MCF 10A (cell line): Measurements from ENCODE around the gene SCAMP1. TPM values are rescaled to one million over a fixed set of nuclear protein-coding genes. Genes with fewer than 3 reads are reported as not detected.
A peak's percentile ranks its signal among the peaks of the same experiment; 100 is the strongest.

ENCODE experiments used
- BruUV-seq: library from RNA; stranded (reverse); fragments of 400-500 nt; replicated peaks from 2 replicates; lab custom pipeline; 2021; lab: Mats Ljungman, UMichigan
- CTCF ChIA-PET: fragments of 300-600 bp; sonication (Branson Sonifier 250); formaldehyde crosslinking; extraction: SDS; loops from one replicate; lab custom pipeline; 2021; ENCODE audit warnings: antibody characterized with exemption, inconsistent platforms; lab: Yijun Ruan, JAX
- POLR2A ChIA-PET: fragments of 300-600, 350-650 bp; sonication (Branson Sonifier 250); formaldehyde crosslinking; extraction: SDS; loops from one replicate; lab custom pipeline; 2020; ENCODE audit warnings: antibody characterized with exemption, inconsistent platforms; lab: Yijun Ruan, JAX
- DNase-seq: peaks from one replicate; pipeline ENCODE4 v3.0.0-alpha.2; 2018; ENCODE audit not compliant: unreplicated experiment
- H3K27ac Mint-ChIP-seq: one replicate; pipeline ENCODE4 v1.8.0; 2022; ENCODE audit warnings: mild to moderate bottlenecking, low read depth, mixed read lengths; ENCODE audit not compliant: unreplicated experiment
- H3K27me3 Mint-ChIP-seq: one replicate; pipeline ENCODE4 v1.8.0; 2022; ENCODE audit warnings: mixed read lengths; ENCODE audit not compliant: insufficient read depth, unreplicated experiment
- H3K36me3 Mint-ChIP-seq: one replicate; pipeline ENCODE4 v1.8.0; 2022; ENCODE audit warnings: mild to moderate bottlenecking, moderate library complexity, mixed read lengths; ENCODE audit not compliant: insufficient read depth, unreplicated experiment
- H3K4me1 Mint-ChIP-seq: one replicate; pipeline ENCODE4 v1.8.0; 2022; ENCODE audit warnings: mixed read lengths; ENCODE audit not compliant: insufficient read depth, unreplicated experiment
- H3K4me3 Mint-ChIP-seq: one replicate; pipeline ENCODE4 v1.8.0; 2022; ENCODE audit warnings: mild to moderate bottlenecking, moderate library complexity, mixed read lengths; ENCODE audit not compliant: unreplicated experiment
- H3K9me3 Mint-ChIP-seq: one replicate; pipeline ENCODE4 v1.8.0; 2022; ENCODE audit warnings: mixed read lengths; ENCODE audit not compliant: unreplicated experiment
- intact Hi-C: fragments of 100-400 bp; cut with micrococcal nuclease; formaldehyde crosslinking; loops from 2 replicates; pipeline ENCODE4 v1.14.1; 2022
- total RNA-seq: library from RNA; stranded (reverse); gene quantifications from 2 replicates; pipeline ENCODE4 v1.2.3, GENCODE V29; 2022
- TF ChIP-seq, protein P1 (sequence below): fragments of 200-600 bp; IDR thresholded peaks from one replicate; pipeline ENCODE4 v1.8.0; 2022; ENCODE audit warnings: antibody characterized with exemption, mild to moderate bottlenecking; ENCODE audit not compliant: unreplicated experiment

The SCAMP1 gene
- total RNA-seq, 1 experiment from 2014 or later = 26.1 TPM

DNA sequence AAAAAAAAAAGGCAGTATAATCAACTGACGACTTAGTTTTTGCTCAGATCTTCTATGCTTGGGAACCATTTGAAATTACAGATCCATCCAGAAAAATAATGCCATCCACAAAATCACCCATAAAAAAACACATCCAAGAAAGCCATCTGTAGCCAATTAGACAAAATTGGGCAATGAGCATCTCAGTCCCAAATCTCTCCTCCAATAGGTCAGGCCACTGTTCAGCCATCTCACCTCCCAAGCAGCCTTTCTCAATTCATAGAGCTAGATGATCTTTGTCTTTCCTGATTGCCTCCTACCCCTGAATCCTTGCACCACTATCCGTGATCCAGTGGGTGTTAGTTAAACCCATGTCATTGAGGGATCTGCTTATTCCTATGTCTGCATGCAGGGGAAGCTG lies 139.6 kb downstream of the SCAMP1 start:
- no TSS peak for BruUV-seq
- CTCF ChIA-PET = no interaction called here
- intact Hi-C loops = no loop called here
- Mint-ChIP-seq H3K9me3 (no peaks in the 10 kb centered on the region), H3K27ac (no peak overlapping the region), H3K27me3 (no peaks in the 10 kb centered on the region), H3K4me1 (peaks cover 49% of the 10 kb centered on the region), H3K4me3 (no peak overlapping the region), H3K36me3 (peaks cover 6% of the 10 kb centered on the region)
- TF ChIP-seq, protein P1, sequence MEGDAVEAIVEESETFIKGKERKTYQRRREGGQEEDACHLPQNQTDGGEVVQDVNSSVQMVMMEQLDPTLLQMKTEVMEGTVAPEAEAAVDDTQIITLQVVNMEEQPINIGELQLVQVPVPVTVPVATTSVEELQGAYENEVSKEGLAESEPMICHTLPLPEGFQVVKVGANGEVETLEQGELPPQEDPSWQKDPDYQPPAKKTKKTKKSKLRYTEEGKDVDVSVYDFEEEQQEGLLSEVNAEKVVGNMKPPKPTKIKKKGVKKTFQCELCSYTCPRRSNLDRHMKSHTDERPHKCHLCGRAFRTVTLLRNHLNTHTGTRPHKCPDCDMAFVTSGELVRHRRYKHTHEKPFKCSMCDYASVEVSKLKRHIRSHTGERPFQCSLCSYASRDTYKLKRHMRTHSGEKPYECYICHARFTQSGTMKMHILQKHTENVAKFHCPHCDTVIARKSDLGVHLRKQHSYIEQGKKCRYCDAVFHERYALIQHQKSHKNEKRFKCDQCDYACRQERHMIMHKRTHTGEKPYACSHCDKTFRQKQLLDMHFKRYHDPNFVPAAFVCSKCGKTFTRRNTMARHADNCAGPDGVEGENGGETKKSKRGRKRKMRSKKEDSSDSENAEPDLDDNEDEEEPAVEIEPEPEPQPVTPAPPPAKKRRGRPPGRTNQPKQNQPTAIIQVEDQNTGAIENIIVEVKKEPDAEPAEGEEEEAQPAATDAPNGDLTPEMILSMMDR = no peak
- POLR2A ChIA-PET = no interaction called here
- DNase-seq = no peak

DNA sequence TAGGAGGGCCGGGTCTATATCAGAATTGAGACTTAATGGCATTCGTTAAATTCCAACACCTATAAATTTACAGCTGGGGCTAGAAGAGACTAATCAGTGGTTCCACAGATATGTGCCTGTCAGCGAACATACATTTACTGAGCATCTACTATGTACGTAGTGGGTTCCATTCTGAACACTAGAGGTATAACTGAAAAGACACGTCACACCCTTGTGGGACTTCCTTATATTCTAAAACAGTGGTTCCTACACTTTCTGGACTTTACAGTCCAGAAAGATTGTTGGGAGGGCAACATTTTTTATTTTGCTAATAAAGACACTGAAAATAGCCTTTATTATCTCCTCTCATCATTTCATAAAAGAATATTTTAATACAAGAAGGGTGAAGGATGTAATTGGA lies 140.5 kb downstream of the SCAMP1 start:
- H3K27ac Mint-ChIP-seq = no peak overlapping the region
- intact Hi-C loops = no loop called here
- H3K4me1 Mint-ChIP-seq = peaks cover 54% of the 10 kb centered on the region
- H3K4me3 Mint-ChIP-seq = no peak overlapping the region
- TF ChIP-seq, protein P1 = no peak
- ChIA-PET CTCF (no interaction called here), POLR2A (interaction anchor here (1.0 kb wide), 1 partner anchor 11 kb away, joined by 3 read pairs; no protein-coding TSS in a partner anchor)
- no peaks in the 10 kb centered on the region for H3K27me3 Mint-ChIP-seq
- no peak for DNase-seq
- no peaks in the 10 kb centered on the region for H3K9me3 Mint-ChIP-seq
- H3K36me3 Mint-ChIP-seq = peaks cover 6% of the 10 kb centered on the region
- no TSS peak for BruUV-seq

DNA sequence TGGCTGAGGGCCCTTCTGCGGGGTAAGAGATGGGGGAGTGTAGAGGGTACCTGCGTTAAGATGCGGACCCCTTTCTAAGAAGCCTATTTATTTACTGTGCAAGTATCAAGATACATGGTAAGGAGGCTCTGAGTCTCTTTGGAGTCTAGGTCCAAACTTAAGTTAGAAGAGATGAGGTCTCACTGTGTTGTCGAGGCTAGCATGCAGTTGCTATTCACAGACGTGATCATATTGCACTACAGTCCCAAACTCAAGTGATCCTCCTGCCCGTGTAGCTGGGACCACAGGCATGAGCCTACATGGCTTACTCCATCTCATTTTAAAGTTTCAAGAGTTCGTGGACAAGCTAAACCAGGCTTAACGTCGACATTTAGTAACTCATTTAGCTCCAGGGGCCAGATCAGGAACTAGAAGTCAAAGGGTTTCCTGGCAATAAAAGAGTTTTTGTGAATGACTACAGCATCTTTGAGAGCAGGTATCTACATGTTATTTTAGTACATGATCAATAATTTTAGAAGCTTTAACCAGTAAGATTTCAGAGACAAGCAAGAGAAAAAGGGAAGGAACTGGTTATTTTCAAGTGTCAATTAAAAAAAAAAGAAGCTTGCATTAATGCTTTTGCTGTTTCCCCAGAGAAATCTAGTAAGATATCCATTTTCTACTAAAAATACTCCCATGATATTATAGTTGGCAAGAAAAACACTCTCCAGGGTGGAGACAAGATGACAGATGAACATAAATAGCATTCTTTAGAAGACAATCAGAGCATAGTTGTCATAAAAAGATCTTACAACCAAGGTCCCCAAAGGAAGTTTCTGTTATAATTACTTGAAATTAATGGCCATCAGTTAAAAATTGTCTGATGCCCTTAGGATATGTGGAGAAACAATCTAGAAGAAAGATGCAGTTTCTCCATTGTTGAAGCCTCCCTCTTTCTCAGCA lies 141.3 kb downstream of the SCAMP1 start:
- no peak overlapping the region for H3K4me3 Mint-ChIP-seq
- peak overlapping the region; percentile 20 for H3K27ac Mint-ChIP-seq
- H3K9me3 Mint-ChIP-seq = no peaks in the 10 kb centered on the region
- no peak for DNase-seq
- peaks cover 46% of the 10 kb centered on the region for H3K4me1 Mint-ChIP-seq
- intact Hi-C loops = no loop called here
- POLR2A ChIA-PET = interaction anchor here (0.8 to 1.6 kb wide), 5 partner anchors 10 to 114 kb away, joined by 3 to 5 read pairs (median 3); no protein-coding TSS in a partner anchor
- peaks cover 7% of the 10 kb centered on the region for H3K36me3 Mint-ChIP-seq
- H3K27me3 Mint-ChIP-seq = no peaks in the 10 kb centered on the region
- TF ChIP-seq, protein P1 = no peak
- BruUV-seq = no TSS peak
- CTCF ChIA-PET = interaction anchor here (0.7 to 1.5 kb wide), 2 partner anchors 34 to 1556 kb away, joined by 3 to 6 read pairs; no protein-coding TSS in a partner anchor
